GM19035 (cell line): Measurements from ENCODE around the gene PID1.
"Not testable (repeated sequence)": the region's sequence is repeated elsewhere in the genome, so short reads cannot be mapped to it uniquely, and the experiment has no call there.

Experiments used
- ATAC-seq: cut with Tn5 transposase; IDR thresholded peaks from one replicate; pipeline ENCODE4 v1.9.1; 2021; ENCODE audit not compliant: unreplicated experiment

The PID1 gene

DNA sequence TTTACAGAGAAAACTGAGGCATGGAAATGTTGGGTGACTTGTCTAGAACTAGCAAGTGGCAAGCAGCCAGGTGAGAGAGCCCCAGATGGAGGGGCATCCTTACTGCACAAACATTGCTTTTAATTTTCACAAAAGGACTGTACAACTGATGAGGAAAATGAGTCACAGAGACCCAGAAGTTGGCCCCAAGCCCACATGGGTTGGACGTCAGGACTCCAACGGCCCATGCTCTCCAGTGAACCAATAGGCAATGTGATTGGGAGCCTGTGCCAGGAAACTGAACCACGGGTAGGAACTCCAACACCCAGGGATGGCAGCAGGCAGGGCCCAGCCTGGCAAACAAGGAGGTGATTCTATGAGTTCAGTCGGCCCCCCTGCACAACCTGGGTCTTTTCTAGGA is 50.8 kb downstream of the PID1 start:
- ATAC-seq = no peak

DNA sequence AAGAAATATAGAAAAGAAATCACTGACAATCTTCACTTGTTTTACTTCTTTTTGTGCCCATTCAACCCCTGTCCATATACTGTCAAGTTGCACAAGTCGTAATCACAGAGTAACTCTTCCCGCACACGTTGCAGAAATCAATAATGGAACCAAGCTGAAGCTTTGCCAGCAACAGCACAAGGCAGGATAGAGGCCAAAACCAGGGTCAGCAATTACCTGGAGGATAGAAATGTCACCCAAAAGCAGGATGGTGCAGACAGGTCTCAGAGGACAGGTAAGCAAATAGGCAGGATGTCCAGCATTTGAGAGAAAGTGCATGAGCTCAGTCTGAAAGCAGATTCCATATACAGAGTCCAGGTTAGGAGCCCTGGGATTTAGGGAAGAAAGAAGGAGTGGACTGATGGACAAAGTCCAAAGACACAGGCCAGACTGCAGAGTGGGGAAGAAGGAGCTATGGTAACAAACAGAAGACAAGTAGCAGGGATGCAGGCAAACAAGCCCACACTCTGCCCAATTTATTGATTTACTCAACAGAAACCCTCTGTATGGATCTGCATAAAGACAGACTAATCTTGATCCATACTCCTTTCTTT is 52.7 kb downstream of the PID1 start:
- ATAC-seq = no peak

DNA sequence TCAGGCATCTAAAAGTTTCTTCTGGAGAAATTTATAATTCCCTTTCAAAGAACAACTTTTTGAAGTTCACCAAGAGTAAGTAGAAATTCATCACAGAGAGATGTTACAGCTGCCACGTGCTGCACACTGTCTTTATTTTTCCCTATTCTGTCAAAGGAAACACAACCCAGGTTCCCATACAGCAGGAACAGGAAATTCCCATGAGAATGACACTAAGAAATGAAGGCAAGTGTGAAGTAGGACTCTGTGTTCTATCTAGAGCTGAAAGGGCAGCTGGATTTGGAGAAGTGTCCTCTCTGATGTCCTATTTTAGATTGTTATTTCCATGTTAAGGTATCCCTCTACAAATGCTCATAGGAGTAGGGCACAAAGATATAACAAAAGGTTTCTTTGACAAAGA is 58.8 kb downstream of the PID1 start:
- ATAC-seq = no peak

DNA sequence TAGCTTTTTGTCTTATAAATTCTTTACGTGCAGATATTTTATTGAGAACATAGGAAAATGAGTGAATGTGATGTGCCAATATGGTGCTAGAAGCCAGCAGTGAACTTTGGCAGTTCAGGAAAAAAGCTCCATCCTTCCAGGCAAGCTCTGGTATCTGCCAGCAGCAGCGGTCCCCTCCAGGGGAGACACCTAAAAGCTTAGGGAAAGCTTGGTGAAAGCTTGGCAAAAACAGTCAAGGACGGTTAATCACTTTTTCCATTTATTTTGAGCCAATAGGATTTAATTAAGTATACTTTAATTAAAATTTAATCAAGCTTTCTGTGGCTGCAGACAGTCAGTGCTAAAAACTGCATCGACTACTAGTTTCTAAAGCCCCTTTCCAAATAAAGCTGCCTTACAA is 60.4 kb downstream of the PID1 start:
- ATAC-seq = no peak

DNA sequence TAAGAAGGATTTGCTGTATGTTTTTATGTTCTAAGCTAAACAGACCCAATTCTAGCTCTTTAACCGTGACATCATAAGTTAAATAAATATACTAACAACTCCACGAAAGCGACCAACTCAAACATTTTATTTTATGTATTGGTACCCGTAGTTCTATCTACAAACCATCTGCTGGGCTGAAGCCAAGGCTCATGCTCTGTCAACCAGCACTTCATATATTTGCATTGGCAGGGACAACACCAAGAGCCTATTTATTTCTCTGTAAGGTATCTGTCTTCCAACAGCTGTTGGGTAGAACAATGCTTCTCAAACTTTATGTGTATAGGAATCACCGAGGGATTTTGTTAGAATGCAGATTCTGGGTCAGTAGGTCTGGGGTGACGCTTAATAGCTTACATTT is 64.5 kb downstream of the PID1 start:
- no peak for ATAC-seq

DNA sequence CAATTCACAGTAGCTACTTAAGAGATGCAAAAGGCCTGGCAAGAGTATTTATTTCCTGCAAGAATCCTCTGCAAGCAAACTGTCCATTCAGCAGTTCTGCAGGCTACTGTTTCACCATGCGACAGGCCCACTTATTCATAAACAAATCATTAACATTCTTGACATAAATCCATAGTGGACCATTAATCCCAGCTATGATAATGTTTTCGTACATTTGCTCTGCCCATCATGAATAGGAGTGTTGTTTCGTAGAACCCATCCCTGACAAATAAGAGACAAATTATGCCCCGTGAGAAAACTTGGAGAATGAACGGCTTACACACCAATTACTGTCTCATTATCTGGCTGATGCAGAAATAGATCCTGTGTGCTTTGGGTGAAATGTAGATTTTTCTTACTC is 65.4 kb downstream of the PID1 start:
- ATAC-seq = no peak

DNA sequence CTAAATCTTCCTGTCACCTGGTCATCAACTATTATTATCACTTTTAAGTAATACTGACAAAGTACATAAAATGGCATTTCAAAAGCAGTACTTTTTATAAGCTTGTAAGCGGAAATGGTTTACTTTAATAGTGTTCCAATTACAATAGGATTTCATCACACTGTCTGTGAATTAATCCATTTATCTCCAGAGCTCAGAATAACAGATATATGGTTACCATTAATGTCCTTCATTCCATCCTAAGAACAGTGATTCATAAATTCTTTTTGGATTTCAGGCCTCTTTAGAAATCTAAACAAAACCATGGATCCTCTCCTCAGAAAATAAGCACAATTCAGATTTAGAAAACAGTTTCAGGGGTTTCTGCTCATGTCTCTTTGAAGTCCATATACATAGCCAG is 68.4 kb downstream of the PID1 start:
- ATAC-seq = no peak

DNA sequence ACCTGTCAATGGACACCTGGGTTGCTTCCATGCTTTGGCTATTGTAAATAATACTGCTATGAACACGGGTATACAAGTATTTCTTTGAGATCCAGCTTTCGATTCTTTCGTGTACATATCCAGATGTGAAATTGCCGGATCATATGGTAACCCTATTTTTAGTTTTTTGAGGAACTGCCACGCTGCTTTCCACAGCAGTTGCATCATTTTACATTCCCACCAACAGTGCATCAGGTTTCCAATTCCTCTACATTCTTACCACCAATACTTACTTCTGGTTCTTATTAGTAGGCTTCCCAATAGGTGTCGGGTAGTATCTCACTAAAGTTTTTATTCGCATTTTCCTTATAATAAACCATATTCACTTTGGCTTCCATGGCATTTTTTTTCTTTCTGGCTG is 69.6 kb downstream of the PID1 start:
- ATAC-seq = no peak

DNA sequence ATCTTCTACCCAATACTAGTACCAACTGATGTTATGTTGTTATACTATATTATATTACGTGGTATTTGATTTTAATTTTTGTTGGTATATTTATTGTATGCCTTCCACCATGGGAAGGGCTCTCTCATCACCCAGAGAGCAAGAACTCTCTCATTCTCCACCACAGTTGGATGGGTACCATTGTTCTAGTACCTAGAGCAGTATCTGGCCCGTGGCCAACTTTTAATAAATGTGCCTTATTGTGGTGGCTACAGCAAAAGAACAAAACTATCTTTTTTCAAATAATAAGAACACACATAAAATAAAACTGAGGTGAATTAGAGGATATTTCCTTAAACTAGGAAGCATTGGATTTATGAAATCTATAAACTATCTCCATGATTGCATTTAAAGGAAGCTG is 71.8 kb downstream of the PID1 start:
- ATAC-seq = no peak

DNA sequence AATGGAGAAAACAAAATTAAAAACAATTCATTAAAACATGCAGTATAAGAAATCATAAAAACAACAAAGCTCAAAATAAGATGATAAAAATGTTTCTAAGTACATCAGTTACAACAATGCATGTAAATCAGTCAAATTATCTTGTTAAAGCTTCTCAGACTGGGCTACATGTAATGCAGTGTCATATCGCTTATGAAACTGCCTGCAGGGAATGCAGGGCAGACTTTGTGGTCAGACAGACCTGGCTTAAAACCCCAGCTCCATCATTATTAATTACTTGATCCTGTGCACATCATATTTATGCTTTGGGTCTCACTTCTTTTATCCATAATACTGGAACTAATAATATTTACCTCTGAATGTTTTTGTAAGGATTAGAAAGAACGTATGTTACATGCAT is 74.6 kb downstream of the PID1 start:
- ATAC-seq = no peak

DNA sequence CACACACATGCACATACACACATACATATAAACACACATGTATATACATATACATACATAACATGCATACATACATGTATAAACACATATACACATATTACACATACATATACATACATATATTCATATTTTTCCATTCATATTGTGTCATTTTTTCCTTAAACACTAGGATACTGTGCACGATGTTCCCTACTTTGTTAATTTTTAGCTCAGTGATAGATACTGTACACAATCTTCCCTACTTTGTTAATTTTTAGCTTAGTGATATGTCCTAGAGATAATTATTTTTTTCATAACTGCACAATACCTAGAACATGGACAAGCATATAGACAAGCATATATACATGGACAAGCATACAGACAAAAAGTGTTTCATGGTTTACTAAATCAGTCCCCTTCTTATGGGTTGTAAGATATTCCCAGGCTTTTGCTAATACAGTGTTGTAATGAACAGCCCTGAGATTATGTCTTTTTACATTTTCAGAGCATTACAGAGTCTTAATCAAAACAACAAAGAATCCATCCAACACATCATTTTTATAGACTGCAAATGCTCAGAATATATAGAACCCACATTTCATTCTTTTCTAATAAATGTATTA is 75.6 kb downstream of the PID1 start:
- no peak for ATAC-seq

DNA sequence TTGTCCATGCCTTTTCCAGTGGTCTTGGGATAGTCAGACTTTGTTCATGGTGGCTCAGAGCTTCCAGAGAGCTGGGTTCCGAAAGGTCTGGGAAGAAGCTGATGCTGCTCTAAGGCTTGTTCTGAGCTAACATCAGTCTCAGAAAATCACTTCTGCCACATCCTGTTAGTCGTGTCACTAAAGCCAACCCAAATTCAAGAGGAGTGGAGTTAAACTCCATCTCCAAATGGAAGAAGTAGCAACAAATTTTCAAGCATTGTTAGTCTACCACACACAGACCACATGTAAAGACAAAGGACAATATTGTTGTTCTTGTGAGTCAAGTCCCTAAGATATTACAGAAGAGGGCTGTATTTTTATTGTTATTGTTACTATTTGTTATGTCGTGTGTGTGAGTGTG is 77.8 kb downstream of the PID1 start:
- no peak for ATAC-seq

DNA sequence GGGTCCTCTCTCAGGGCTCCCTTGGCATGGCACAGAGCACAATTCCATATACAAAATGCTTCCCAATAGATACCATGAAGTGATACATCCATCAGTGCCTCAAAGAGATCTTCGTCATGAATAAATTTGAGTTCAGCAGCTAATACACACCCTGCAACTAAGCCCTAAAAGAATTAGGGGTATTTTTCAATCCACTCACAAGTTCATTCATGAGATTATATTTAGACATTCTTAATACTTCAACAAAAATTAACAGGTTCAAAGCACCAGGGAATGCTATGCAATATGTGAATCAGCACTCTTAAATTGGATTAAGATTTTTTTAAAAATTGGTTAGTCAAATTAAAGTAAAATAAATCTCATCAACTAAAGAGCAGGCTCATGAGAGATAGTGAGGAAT is 79.7 kb downstream of the PID1 start:
- no peak for ATAC-seq

DNA sequence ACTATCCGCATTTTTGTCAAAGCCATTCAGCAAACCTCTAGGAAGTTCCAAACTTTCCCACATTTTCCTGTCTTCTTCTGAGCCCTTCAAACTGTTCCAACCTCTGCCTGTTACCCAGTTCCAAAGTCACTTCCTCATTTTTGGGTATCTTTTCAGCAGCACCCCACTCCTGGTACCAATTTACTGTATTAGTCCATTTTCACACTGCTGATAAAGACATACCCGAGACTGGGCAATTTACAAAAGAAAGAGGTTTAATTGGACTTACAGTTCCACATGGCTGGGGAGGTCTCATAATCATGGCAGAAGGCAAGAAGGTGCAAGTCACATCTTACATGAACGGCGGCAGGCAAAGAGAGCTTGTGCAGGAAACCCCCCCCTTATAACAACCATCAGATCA is 84.0 kb downstream of the PID1 start:
- ATAC-seq = not testable (repeated sequence)

DNA sequence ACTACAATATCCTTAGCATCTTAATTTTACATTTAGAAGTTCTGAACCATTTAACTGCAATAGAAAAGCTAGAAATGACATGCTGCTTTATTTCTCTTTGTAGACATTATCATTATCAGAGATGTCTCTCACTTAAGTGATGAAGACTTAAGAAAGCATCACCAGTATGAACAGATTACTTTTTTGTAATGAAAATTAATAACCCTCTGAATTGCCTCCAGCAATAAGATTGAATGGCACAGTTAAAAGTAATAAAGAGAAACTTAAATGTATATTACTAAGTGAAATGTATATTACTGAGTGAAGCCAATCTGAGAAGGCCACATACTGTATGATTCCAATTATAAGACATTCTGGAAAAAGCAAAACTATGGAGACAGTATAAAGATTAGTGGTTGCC is 89.4 kb downstream of the PID1 start:
- ATAC-seq = no peak

DNA sequence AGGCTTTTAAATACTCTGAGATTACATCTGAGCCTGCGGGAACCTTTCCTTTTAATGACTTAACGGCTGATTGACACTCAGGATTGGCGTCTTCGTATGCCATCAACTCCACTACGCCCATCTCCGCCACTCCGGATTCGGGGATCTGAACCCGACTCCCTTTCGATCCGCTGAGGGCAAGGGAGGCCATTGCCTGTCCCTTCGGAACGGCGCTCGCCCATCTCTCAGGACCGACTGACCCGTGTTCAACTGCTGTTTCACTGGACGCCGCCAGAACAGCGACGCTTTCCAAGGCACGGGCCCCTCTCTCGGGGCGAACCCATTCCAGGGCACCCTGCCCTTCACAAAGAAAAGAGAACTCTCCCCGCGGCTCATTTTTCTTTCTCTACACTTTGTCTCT is 90.4 kb downstream of the PID1 start:
- no peak for ATAC-seq

DNA sequence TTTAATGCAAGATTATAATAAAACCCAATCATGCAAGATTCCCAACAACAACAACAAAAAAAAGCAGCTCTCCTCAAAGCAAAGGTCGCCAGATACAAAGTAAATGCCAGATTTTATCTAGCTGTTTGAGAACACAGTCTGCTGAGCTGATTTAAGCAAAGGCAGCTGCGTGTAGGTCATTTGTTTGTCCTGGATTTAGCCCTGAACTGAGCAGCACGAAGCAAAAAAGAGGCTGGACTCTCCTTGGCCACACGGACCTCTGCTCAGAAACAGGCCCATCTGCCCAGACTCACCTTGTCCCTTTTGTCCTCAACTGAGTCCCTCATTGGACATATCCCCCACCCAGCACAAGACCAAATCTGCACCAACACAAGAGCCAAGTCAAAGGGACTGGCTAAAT is 91.5 kb downstream of the PID1 start:
- ATAC-seq = no peak

DNA sequence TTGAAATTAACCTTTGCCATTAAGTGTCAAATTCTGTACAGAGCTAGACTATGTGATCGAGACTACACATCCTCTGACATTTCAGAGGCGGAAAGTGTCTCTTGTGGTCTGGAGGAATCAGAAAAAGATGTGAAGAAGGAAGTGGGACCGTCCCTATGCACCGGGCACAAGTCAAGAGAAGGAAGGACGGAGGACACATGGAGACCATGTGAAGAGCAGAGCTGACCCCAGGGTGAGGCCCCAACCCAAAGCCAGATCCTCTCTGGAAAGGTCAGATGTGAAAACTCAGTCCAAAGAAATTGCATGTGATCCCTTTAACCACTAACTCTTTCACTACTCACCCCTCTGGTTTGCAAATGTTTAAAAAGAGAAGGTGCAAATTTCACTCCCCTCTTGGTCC is 92.4 kb downstream of the PID1 start:
- ATAC-seq = no peak

DNA sequence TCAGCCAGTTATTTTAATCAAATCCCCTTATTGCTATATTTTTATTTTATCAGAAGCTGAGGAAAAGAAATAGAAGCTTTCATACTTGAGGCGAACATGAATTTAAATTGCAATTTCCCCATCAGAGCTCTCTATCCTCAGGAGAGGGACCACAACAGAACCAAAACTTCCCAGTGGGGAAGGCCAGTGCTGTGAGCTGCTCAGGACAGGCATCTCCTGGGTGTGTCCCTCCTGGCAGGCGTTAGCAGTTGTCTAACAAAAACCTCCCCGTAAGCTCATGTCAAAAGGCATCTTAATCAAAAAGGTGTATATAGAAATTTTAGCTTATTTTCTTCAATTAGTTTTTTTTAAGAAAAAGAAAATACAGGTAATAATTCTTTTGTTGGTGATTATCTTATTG is 93.0 kb downstream of the PID1 start:
- no peak for ATAC-seq

DNA sequence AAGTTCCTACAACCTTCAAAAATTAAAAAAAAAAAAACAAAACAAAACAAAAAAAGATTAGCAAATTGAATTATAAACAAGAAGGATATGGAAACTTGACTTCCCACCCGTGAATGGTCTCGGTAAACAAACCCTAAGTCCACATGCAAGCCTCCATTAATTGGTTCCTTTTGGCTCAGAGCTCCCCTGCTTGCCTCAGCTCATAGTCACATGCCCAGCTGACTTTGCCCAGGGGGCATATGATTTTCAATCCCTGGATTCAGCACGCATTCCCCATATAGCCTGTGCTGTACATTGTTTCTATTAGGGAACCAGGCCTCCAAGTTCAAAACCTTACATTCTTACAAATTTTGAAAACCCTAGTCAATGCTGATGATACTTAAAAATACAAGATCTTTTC is 95.0 kb downstream of the PID1 start:
- ATAC-seq = no peak

DNA sequence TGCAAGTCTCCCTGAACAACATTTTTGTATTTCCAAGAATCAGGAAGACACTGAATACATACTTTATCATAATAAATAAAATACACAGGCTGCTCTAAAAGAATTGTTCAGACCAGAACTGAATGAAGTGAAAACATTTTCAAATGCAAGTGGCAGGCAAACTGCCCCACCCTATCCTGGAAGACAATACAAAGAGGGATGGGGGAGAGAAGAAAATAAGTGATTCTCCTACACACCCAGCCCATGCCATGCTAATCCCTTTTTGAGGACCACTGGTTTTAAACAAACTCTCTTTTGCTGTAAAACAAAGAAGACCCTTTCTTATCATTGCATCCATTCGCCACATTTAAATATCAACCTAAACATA is 95.6 kb downstream of the PID1 start:
- ATAC-seq = no peak

DNA sequence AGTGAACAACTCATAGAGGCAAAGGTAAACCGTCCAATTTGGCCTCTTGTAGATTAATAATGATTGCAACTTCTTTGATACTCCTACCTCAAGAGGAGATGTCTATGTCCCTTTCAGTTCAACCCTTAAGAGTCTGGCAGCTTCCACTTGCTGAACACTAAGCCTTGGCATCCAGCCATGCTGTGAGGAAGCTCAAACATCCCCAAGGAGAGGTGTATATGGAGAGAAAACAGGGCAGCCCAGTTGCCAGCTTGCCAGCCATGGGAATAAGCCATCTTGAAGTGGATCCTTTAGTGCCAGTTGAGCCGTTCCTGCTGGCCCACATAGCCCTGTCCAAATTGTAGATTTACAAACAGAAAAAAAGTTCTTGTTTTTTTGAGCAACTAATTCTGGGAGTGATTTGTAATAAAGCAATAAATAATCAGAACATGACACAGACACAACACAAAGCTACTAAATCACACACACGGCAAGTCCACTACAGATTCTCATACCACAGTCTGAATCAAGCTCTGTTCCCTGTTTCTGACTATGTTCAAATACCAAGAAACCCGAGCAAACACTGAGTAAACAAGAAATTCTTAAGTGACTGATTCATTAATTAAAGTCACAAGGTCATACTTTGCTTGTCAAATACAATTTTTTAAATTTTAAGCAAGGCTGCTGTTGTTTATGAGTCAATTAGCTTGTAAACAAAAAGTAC is 96.1 kb downstream of the PID1 start:
- no peak for ATAC-seq

DNA sequence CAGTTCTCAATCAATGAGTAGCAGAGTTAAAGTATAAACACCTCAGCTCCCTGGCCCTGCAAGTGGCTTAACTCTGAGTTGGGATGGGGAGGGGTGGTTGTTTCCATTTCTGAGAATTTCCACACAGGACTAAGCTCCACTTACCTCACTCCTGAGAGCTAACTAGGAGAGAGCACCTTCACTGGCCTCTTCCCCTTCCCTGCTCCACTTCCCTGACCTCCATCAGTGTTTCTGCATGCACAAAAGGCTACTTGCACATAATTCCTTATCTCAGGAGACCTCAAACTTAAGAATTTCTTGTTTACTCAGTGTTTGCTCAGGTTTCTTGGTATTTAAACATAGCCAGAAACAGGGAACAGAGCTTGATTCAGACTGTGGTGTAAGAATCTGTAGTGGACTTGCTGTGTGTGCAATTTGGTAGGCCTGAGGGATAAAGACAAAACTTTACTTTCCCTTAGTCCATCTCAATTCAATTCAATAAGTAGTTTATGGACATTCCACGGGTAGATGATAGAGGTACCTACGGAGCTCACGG is 97.2 kb downstream of the PID1 start:
- no peak for ATAC-seq
